ENCODE measurements around the gene TWF2.

Gene TWF2

GRCh38 chr3:52256622-52257021 is 17.7 kb upstream of the TWF2 start:
- DNase-seq = no peak

- no peak for DNase-seq
These were observed 17.2 kb upstream of the TWF2 start for GRCh38 chr3:52256159-52256558.

GRCh38 chr3:52254608-52255007 is 15.7 kb upstream of the TWF2 start:
- no peak for DNase-seq

- no peak for DNase-seq
These were observed 14.7 kb upstream of the TWF2 start for GRCh38 chr3:52253314-52254304.

- DNase-seq = no peak
These were observed 11.2 kb upstream of the TWF2 start for GRCh38 chr3:52250122-52250521.

GRCh38 chr3:52249683-52250082 is 10.7 kb upstream of the TWF2 start:
- DNase-seq = no peak

GRCh38 chr3:52248816-52249547 is 10.0 kb upstream of the TWF2 start:
- no peak for DNase-seq

- DNase-seq = no peak
These were observed 9.2 kb upstream of the TWF2 start for GRCh38 chr3:52248165-52248541.

GRCh38 chr3:52247409-52248164 is 8.6 kb upstream of the TWF2 start:
- no peak for DNase-seq

- DNase-seq = no peak
These were observed 7.9 kb upstream of the TWF2 start for GRCh38 chr3:52246728-52247408.

GRCh38 chr3:52246264-52246620 is 7.3 kb upstream of the TWF2 start:
- no peak for DNase-seq

GRCh38 chr3:52245322-52246263 is 6.6 kb upstream of the TWF2 start, which contains the start of gene PPM1M:
PPM1M (plus strand) TSS chr3:52245759; CDS start chr3:52245825, 66 bp downstream.
- DNase-seq = no peak

GRCh38 chr3:52243791-52244628 is 5.1 kb upstream of the TWF2 start:
- no peak for DNase-seq

- DNase-seq = no peak
These were observed 3.1 kb upstream of the TWF2 start for GRCh38 chr3:52242039-52242438.

GRCh38 chr3:52240886-52241370 is 2.0 kb upstream of the TWF2 start:
- DNase-seq = no peak

GRCh38 chr3:52240059-52240885 is 1.3 kb upstream of the TWF2 start:
- DNase-seq = no peak

GRCh38 chr3:52238193-52238760 is 681 bp downstream of the TWF2 start:
- DNase-seq = no peak

GRCh38 chr3:52237657-52238172 is 1.2 kb downstream of the TWF2 start:
- no peak for DNase-seq

Data from NCI-H1048 (cell line).